Heart left ventricle (tissue), 13 donors: ENCODE data around the gene GDF10.

Source experiments
- POLR2A ChIP-seq, 2 donors: fragments of 450-650 bp; IDR thresholded peaks; one replicate each; pipeline ENCODE4 v1.6.1; 2017; ENCODE audit warnings: antibody characterized with exemption in 2 of 2, mild to moderate bottlenecking in 2 of 2, moderate library complexity in 2 of 2
- TF ChIP-seq, protein P1 (sequence below), 12 donors: fragments of 200-600 bp; sonication (generic) in 4 of 12; IDR thresholded peaks; one replicate each; pipeline versions ENCODE4 v1.5.0 to v1.8.0; 2018 to 2022; ENCODE audit warnings: antibody characterized with exemption in 12 of 12, mild to moderate bottlenecking in 5 of 12
- donor health status: ischemic (EF 13 %, LVEDD 7.1; RV severe dilation, severe dysfunction).
- donor health status: DM: no; HTN: yes; CAD: no.
- donor health status: DM: no; HTN: no; CAD: no.
- donor health status: ischemic (EF 25% LVEDD 6.9; RV normal size, moderate dysfunction).
- donor health status: ischemic (EF 25% LVEDD 5.7; RV mildly dilated, moderate dysfunction).
- donor health status: ischemic (EF 35%, LVEDD 5.7; RV mildly dilated, moderate dysfunction).
- donor health status: nonischemic (EF 11% LVEDD 7.7; RV severe dilation, severe dysfunction).
- donor health status: DM: yes; HTN: yes; CAD: no.
- donor health status: PGD.
- donor health status: ischemic (EF 29% LVEDD 5.4; RV normal size, mild dysfunction).
- donor health status: nonischemic (EF 23%, LVEDD 6.1; RV moderate dilation, normal function).

DNA sequence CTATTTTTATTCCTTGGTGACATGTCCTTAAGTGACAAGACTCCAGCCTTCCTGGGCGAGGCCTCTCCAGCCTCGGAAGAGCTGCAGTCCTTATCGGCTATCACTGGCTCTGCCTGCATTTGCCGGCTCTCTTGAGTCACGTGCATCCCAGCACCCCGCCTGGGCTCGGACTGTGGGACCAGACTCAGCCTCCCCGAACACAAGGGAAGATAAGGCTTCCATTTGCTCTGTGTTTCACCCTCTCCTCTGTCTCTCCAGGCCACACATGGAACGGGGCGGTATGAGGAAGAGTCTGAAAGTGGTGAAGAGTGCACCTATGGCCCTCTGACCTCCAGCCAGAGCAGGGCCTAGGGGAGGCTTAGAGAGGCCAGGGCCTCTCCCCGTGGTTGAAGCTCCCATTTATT lies 26.9 kb downstream of the GDF10 start:
- TF ChIP-seq, protein P1, sequence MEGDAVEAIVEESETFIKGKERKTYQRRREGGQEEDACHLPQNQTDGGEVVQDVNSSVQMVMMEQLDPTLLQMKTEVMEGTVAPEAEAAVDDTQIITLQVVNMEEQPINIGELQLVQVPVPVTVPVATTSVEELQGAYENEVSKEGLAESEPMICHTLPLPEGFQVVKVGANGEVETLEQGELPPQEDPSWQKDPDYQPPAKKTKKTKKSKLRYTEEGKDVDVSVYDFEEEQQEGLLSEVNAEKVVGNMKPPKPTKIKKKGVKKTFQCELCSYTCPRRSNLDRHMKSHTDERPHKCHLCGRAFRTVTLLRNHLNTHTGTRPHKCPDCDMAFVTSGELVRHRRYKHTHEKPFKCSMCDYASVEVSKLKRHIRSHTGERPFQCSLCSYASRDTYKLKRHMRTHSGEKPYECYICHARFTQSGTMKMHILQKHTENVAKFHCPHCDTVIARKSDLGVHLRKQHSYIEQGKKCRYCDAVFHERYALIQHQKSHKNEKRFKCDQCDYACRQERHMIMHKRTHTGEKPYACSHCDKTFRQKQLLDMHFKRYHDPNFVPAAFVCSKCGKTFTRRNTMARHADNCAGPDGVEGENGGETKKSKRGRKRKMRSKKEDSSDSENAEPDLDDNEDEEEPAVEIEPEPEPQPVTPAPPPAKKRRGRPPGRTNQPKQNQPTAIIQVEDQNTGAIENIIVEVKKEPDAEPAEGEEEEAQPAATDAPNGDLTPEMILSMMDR (IDR thresholded peaks at IDR 0.05), result no peak
- no peak for TF ChIP-seq POLR2A (IDR thresholded peaks at IDR 0.05)
